SK-N-MC (cell line): ENCODE results near the gene NISCH.

Experiments used
- EZH2 ChIP-seq: fragments of 200-600 bp; sonication (generic); IDR thresholded peaks from one replicate; pipeline ENCODE4 v1.6.1; 2017; ENCODE audit warnings: antibody characterized with exemption
- FOXP2 ChIP-seq: optimal IDR thresholded peaks from 2 replicates; pipeline ENCODE3; 2011; ENCODE audit warnings: mild to moderate bottlenecking, moderate library complexity; ENCODE audit not compliant: insufficient read depth; ENCODE audit errors: extremely low read length, control extremely low read depth
- POLR2AphosphoS5 ChIP-seq: IDR thresholded peaks from 2 replicates; pipeline ENCODE4 v1.6.1; 2012; ENCODE audit warnings: mild to moderate bottlenecking, low read depth, low read length, borderline replicate concordance

- TF ChIP-seq EZH2 (no peak), POLR2AphosphoS5 (peak; percentile 99), FOXP2 (no peak)
Observed at GRCh38 chr3:52536369-52537164, 81.2 kb downstream of the NISCH start, which contains the start of gene UQCC5.
